Measurements from ENCODE around the gene C1orf21.

The C1orf21 gene

DNA sequence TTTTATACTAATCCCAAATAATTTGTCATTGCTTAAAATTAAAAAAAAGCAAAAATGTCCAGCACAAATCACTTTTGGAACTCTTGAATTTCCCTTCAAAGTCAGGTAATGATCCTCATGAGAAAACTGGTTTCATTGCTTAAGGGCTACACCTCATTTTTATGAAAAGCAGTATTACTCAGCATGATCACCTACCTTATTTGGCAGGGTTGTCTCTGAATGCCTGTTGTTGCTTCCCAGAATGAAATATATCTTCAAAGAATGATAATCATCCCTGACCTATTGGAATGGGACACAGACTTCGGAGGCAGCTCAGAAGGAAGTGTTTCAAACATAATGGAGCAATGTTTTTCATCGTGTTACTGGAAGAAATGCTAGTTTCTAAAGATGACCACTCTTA is 29.7 kb downstream of the C1orf21 start:
- in situ Hi-C loops (cut with MboI; ENCODE audit: low pct_unique_long_range_greater_than_20kb, low sequenced_read_pairs, unreplicated experiment) = no loop called here
- no peak for TF ChIP-seq CTCF (IDR thresholded peaks at IDR 0.05; ENCODE audit: extremely low read depth, insufficient read depth, missing control alignments)
- no peak for DNase-seq (ENCODE audit: low spot score)

- TF ChIP-seq CTCF (IDR thresholded peaks at IDR 0.05; ENCODE audit: extremely low read depth, insufficient read depth, missing control alignments) = no peak
- in situ Hi-C loops (cut with MboI; ENCODE audit: low pct_unique_long_range_greater_than_20kb, low sequenced_read_pairs, unreplicated experiment) = no loop called here
Measured at GRCh38 chr1:184416946-184417345, 30.1 kb downstream of the C1orf21 start.

DNA sequence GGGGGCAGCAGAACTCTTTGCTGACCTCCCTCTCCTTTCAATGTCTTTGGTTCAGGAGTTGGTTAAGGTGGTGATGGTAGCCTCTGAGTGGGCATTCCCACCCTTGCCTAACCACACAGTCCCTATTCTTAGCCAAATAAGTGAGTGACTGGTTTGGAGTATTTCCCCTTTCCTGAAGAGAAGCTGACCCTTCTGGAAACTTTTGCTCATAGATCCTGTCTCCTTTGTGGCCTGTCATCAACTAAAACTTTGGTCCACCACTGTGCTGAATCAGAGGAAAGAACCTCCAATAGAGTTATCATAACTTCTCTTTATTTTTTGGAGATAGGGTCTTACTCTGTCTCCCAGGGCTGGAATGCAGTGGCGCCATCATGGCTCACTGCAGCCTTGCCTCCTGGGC is 31.1 kb downstream of the C1orf21 start:
- no peak for TF ChIP-seq CTCF (IDR thresholded peaks at IDR 0.05; ENCODE audit: extremely low read depth, insufficient read depth, missing control alignments)
- no peak for DNase-seq (ENCODE audit: low spot score)
- in situ Hi-C loops (cut with MboI; ENCODE audit: low pct_unique_long_range_greater_than_20kb, low sequenced_read_pairs, unreplicated experiment) = no loop called here

More at GRCh38 chr1:184416946-184417345, 30.1 kb downstream of the C1orf21 start:
- DNase-seq (ENCODE audit: low spot score) = no peak

DNA sequence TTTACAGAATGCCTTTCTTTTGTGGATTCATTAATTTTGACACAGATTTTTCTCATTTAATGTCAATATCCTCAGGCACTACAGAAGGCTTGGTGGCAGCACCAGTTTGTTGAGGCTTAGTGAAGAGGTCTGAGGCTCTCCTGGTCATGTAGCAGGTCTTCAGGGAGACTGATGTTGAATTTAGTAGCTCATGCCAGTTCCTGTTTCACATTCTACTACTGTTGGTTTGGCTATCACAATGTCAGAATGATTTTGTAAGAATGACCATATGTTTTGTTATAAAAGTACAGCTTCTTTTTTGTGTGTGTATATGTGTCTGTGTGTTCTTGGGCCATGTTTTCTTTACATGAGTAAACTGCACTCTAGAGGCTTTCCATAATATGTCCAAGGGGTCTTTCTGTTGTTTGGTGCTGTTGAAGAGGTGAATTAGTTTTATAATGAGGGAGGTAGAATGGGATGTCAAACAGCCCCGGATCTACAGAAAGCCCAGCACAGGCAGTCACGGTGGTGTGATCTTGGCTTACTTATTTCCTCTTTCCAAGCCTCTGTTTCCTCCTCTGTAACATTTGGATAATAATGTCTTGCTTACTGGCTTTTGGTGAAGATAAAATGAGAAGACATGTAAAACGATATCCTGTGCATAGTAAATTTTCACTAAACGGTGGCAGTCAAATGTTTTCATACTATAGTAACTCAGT is 32.0 kb downstream of the C1orf21 start:
- in situ Hi-C loops (cut with MboI; ENCODE audit: low pct_unique_long_range_greater_than_20kb, low sequenced_read_pairs, unreplicated experiment) = no loop called here
- no peak for DNase-seq (ENCODE audit: low spot score)
- no peak for TF ChIP-seq CTCF (IDR thresholded peaks at IDR 0.05; ENCODE audit: extremely low read depth, insufficient read depth, missing control alignments)

GRCh38 chr1:184419350-184420161 is 32.7 kb downstream of the C1orf21 start:
- in situ Hi-C loops (cut with MboI; ENCODE audit: low pct_unique_long_range_greater_than_20kb, low sequenced_read_pairs, unreplicated experiment) = no loop called here
- TF ChIP-seq CTCF (IDR thresholded peaks at IDR 0.05; ENCODE audit: extremely low read depth, insufficient read depth, missing control alignments) = no peak
- DNase-seq (ENCODE audit: low spot score) = no peak

GRCh38 chr1:184422490-184423233 is 35.8 kb downstream of the C1orf21 start:
- DNase-seq (ENCODE audit: low spot score) = no peak
- no peak for TF ChIP-seq CTCF (IDR thresholded peaks at IDR 0.05; ENCODE audit: extremely low read depth, insufficient read depth, missing control alignments)
- in situ Hi-C loops (cut with MboI; ENCODE audit: low pct_unique_long_range_greater_than_20kb, low sequenced_read_pairs, unreplicated experiment) = no loop called here
